OCI-LY1 (cell line): Measurements from ENCODE around the gene MPZL1.

Source experiments
- H2AFZ ChIP-seq: fragments of 200-600 bp; sonication (generic), shearing (Covaris generic); 2 replicates; pipeline ENCODE4 v1.6.0; 2014; ENCODE audit warnings: antibody characterized with exemption, mild to moderate bottlenecking, low read length
- H3F3A ChIP-seq: fragments of 200-600 bp; sonication (generic), shearing (Covaris generic); 2 replicates; pipeline ENCODE4 v1.6.0; 2014; ENCODE audit warnings: mild to moderate bottlenecking, antibody characterized with exemption, low read length, moderate library complexity; ENCODE audit not compliant: insufficient read depth
- H3K27ac ChIP-seq: fragments of 200-600 bp; sonication (generic); 2 replicates; pipeline ENCODE4 v1.5.1; 2014; ENCODE audit warnings: low read length, mixed run types, mild to moderate bottlenecking, low read depth; ENCODE audit not compliant: poor library complexity, severe bottlenecking
- H3K27me3 ChIP-seq: fragments of 200-600 bp; sonication (generic); 2 replicates; pipeline ENCODE4 v1.6.0; 2014; ENCODE audit warnings: antibody characterized with exemption, mild to moderate bottlenecking, low read length, moderate library complexity; ENCODE audit not compliant: insufficient read depth
- H3K36me3 ChIP-seq: fragments of 200-600 bp; sonication (generic); 2 replicates; pipeline ENCODE4 v1.6.1; 2014; ENCODE audit warnings: mild to moderate bottlenecking, antibody characterized with exemption, low read length, moderate library complexity, mixed read lengths; ENCODE audit not compliant: insufficient read depth
- H3K4me1 ChIP-seq: fragments of 200-600 bp; sonication (generic); 2 replicates; pipeline ENCODE4 v1.5.1; 2014; ENCODE audit warnings: mild to moderate bottlenecking, low read length, moderate library complexity; ENCODE audit not compliant: insufficient read depth, severe bottlenecking
- H3K4me2 ChIP-seq: fragments of 200-600 bp; sonication (generic), shearing (Covaris generic); 2 replicates; pipeline ENCODE4 v1.6.1; 2014; ENCODE audit warnings: low read length
- H3K4me3 ChIP-seq: fragments of 200-600 bp; sonication (generic); 2 replicates; pipeline ENCODE4 v1.5.1; 2014; ENCODE audit warnings: low read length, low read depth, mild to moderate bottlenecking, mixed read lengths; ENCODE audit not compliant: poor library complexity, severe bottlenecking
- H3K79me2 ChIP-seq: fragments of 200-600 bp; shearing (Covaris generic); 2 replicates; pipeline ENCODE4 v1.6.1; 2016; ENCODE audit warnings: mixed run types, low read length, mixed read lengths; ENCODE audit not compliant: insufficient read depth
- H3K9ac ChIP-seq: fragments of 200-600 bp; sonication (generic), shearing (Covaris generic); 2 replicates; pipeline ENCODE4 v1.6.1; 2014; ENCODE audit warnings: mild to moderate bottlenecking, low read length, mixed read lengths
- H3K9me2 ChIP-seq: fragments of 200-600 bp; sonication (generic), shearing (Covaris generic); 2 replicates; pipeline ENCODE4 v1.6.1; 2014; ENCODE audit warnings: low read depth, mild to moderate bottlenecking, low read length, mixed read lengths
- H3K9me3 ChIP-seq: fragments of 200-600 bp; shearing (Covaris generic); 2 replicates; pipeline ENCODE4 v1.6.1; 2014; ENCODE audit warnings: low read length, mixed read lengths
- H4K20me1 ChIP-seq: fragments of 200-600 bp; sonication (generic), shearing (Covaris generic); 2 replicates; pipeline ENCODE4 v1.6.0; 2016; ENCODE audit warnings: mild to moderate bottlenecking, low read length; ENCODE audit not compliant: insufficient read depth
- CTCF ChIP-seq: fragments of 200-600 bp; sonication (generic), shearing (Covaris generic); IDR thresholded peaks from 2 replicates; pipeline ENCODE4 v1.5.1; 2017; ENCODE audit warnings: mild to moderate bottlenecking, antibody characterized with exemption, low read length, moderate library complexity, mixed read lengths
- EZH2 ChIP-seq: fragments of 200-600 bp; sonication (generic), shearing (Covaris generic); IDR thresholded peaks from 2 replicates; pipeline ENCODE4 v1.8.0; 2017; ENCODE audit warnings: borderline replicate concordance, mixed run types, mild to moderate bottlenecking, antibody characterized with exemption, low read length, moderate library complexity, mixed read lengths

Gene MPZL1

DNA sequence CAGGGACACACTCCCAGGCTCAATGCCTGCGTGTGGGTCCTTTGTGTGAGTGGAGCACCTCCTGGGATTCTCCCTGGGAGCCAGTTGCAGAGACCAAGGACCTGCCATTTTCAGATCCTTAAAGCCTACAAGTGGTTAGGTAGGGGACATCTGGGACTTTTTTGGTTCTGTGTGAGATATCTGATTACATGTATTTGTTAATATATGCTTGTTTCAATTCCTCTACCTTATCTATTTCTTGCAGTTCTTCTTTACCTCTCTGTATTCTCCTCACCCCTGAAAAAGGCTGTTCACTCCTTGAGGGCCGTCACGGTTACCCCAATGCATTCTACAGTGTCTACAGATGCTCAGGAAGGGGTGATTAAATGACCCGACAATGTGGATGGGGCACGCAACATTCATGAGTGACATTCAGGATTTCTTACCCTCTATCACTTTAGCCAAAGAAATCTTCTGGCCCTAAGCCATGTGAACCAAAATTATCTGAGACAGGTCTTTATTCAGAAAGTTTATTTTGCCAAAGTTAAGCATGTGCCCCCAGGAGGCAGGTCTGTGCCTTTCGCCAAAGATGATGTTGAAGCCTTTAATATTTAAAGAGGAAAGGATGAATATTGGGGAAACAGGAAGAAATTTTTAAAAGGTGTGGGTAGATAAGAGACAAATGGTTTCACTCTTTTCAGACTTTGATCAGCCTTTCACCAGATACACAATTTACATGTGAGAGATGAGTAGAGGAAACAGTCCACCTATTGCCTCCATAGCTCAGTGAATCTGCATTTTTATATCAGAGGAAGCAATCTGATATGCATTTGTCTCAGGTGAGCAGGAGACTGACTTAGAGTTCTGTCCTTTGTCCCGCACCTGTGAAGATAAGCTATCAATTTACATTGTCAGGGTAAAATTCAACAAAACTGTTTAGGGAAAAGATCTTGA is 44.6 kb upstream of the MPZL1 start:
- Histone ChIP-seq H3K4me1 (peaks cover 35% of the 10 kb centered on the region), H3K4me2 (no peak overlapping the region), H3K9me2 (no peaks in the 10 kb centered on the region), H2AFZ (no peak overlapping the region), H3K79me2 (no peaks in the 10 kb centered on the region), H3K9me3 (no peaks in the 10 kb centered on the region), H3K36me3 (peaks cover 77% of the 10 kb centered on the region), H4K20me1 (no peaks in the 10 kb centered on the region), H3K27me3 (no peaks in the 10 kb centered on the region), H3F3A (no peaks in the 10 kb centered on the region), H3K4me3 (no peak overlapping the region), H3K9ac (no peak overlapping the region), H3K27ac (no peak overlapping the region)
- TF ChIP-seq CTCF (no peak), EZH2 (no peak)

DNA sequence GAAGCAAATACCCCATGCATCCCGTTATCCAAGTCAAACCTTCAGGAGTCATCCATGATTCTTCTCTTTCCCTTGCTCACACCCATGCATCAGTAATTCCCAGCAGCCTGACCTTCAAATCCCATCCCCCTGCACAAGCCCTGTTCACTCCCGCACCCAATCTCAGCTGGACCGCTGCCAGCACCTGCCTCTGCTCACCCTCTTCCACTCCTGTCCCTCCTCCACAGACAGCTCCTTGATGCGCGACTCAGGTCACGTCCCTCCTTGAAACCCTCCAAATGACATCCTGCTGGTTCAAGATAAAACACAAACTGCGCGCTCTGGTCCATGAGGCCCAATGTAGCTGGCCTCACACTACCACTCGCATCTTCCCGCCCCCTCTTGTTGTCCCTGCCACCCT is 43.4 kb upstream of the MPZL1 start:
- Histone ChIP-seq H3K27me3 (no peaks in the 10 kb centered on the region), H2AFZ (no peak overlapping the region), H3K4me1 (peaks cover 35% of the 10 kb centered on the region), H3K4me2 (no peak overlapping the region), H4K20me1 (no peaks in the 10 kb centered on the region), H3K4me3 (no peak overlapping the region), H3K9me3 (no peaks in the 10 kb centered on the region), H3K79me2 (no peaks in the 10 kb centered on the region), H3F3A (no peaks in the 10 kb centered on the region), H3K9me2 (no peaks in the 10 kb centered on the region), H3K36me3 (peaks cover 77% of the 10 kb centered on the region), H3K27ac (no peak overlapping the region), H3K9ac (no peak overlapping the region)
- TF ChIP-seq EZH2 (no peak), CTCF (no peak)

- Histone ChIP-seq H3K9ac (no peak overlapping the region), H3K4me3 (no peak overlapping the region), H3K79me2 (no peaks in the 10 kb centered on the region), H3K4me2 (no peak overlapping the region), H3K4me1 (peaks cover 35% of the 10 kb centered on the region), H3F3A (no peaks in the 10 kb centered on the region), H4K20me1 (no peaks in the 10 kb centered on the region), H3K27me3 (no peaks in the 10 kb centered on the region), H3K9me2 (no peaks in the 10 kb centered on the region), H3K36me3 (peaks cover 77% of the 10 kb centered on the region), H3K9me3 (no peaks in the 10 kb centered on the region), H3K27ac (no peak overlapping the region), H2AFZ (no peak overlapping the region)
- TF ChIP-seq EZH2 (no peak), CTCF (no peak)
Measured at GRCh38 chr1:167678838-167679237, 42.9 kb upstream of the MPZL1 start.
